IPS DF 4.7 (cell line): Measurements from ENCODE around the gene FAM120A.
"Not testable (repeated sequence)": the region's sequence is repeated elsewhere in the genome, so short reads cannot be mapped to it uniquely, and the experiment has no call there.

Experiments used
- DNase-seq: peaks from one replicate; pipeline ENCODE4 v3.0.0-alpha.2; 2013; ENCODE audit warnings: low spot score; ENCODE audit errors: extremely low read depth

Gene FAM120A

GRCh38 chr9:93505541-93506132 is 54.2 kb downstream of the FAM120A start:
- DNase-seq = no peak

- no peak for DNase-seq
These were observed 56.3 kb downstream of the FAM120A start for GRCh38 chr9:93507768-93508167.

- DNase-seq = no peak
These were observed 56.7 kb downstream of the FAM120A start for GRCh38 chr9:93508207-93508606.

GRCh38 chr9:93509084-93509483 is 57.6 kb downstream of the FAM120A start:
- DNase-seq = no peak

GRCh38 chr9:93510041-93510440 is 58.6 kb downstream of the FAM120A start:
- DNase-seq = no peak

- DNase-seq = not testable (repeated sequence)
These were observed 59.7 kb downstream of the FAM120A start for GRCh38 chr9:93511228-93511627.

- not testable (repeated sequence) for DNase-seq
These were observed 60.8 kb downstream of the FAM120A start for GRCh38 chr9:93512170-93512812.

- DNase-seq = no peak
These were observed 62.1 kb downstream of the FAM120A start for GRCh38 chr9:93513606-93514005.

GRCh38 chr9:93517331-93517730 is 65.8 kb downstream of the FAM120A start:
- no peak for DNase-seq

- DNase-seq = no peak
These were observed 69.0 kb downstream of the FAM120A start for GRCh38 chr9:93520523-93520922.

- DNase-seq = no peak
These were observed 71.3 kb downstream of the FAM120A start for GRCh38 chr9:93522736-93523135.

- DNase-seq = no peak
These were observed 72.1 kb downstream of the FAM120A start for GRCh38 chr9:93523518-93524144.

GRCh38 chr9:93525476-93525875 is 74.0 kb downstream of the FAM120A start:
- no peak for DNase-seq

GRCh38 chr9:93531374-93531773 is 79.9 kb downstream of the FAM120A start:
- DNase-seq = no peak

- no peak for DNase-seq
These were observed 80.7 kb downstream of the FAM120A start for GRCh38 chr9:93532141-93532540.

GRCh38 chr9:93533863-93534262 is 82.4 kb downstream of the FAM120A start:
- DNase-seq = no peak

GRCh38 chr9:93536167-93536566 is 84.7 kb downstream of the FAM120A start:
- DNase-seq = no peak

- DNase-seq = no peak
These were observed 85.4 kb downstream of the FAM120A start for GRCh38 chr9:93536874-93537273.

- DNase-seq = no peak
These were observed 88.8 kb downstream of the FAM120A start for GRCh38 chr9:93540305-93540704.

GRCh38 chr9:93541005-93541404 is 89.5 kb downstream of the FAM120A start:
- no peak for DNase-seq

- no peak for DNase-seq
These were observed 90.3 kb downstream of the FAM120A start for GRCh38 chr9:93541581-93542349.

- DNase-seq = no peak
These were observed 91.6 kb downstream of the FAM120A start for GRCh38 chr9:93543117-93543516.
